Measurements from ENCODE around the gene MS4A18.

The MS4A18 gene

GRCh38 chr11:60783911-60784310 lies 59.4 kb downstream of the MS4A18 start:
- no peak for DNase-seq (ENCODE audit: extremely low spot score)
- TF ChIP-seq NFRKB (IDR thresholded peaks at IDR 0.05) (no peak), LEF1 (IDR thresholded peaks at IDR 0.05; ENCODE audit: borderline replicate concordance) (no peak)
- POLR2A ChIA-PET: no interaction called here
- CTCF ChIA-PET: no interaction called here

DNA sequence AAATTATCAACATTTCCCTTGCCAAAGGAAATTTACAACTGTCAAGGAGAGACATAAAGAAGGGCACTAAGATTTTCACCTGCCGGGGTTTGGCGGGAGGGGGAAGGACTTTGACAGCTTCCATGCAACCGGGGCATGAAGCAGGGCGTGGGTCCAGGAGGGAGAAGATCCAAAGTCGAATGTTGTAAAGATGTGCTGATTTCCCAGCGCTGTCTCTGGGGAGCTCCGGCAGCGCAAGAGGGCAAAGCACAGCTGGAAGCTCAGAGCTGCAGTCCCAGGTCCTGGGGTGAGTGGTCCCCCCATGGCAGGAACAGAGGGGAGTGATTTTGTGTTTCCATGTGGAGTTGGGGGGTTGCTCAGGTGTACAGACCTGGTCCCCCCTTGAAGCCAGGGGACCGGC lies 60.6 kb downstream of the MS4A18 start, which contains the start of gene MS4A10:
MS4A10 (plus strand) TSS at position 198 of the 400 bp plus-strand sequence. CDS start 5,003 bp downstream, outside the sequence.
- ChIA-PET POLR2A (no interaction called here), CTCF (interaction anchor here (0.6 kb wide), 1 partner anchor 140 kb away, joined by 3 read pairs; no protein-coding TSS in a partner anchor)
- no peak for DNase-seq (ENCODE audit: extremely low spot score)
- no peak for TF ChIP-seq SUZ12 (IDR thresholded peaks at IDR 0.05)
- no peak for TF ChIP-seq LEF1 (IDR thresholded peaks at IDR 0.05; ENCODE audit: borderline replicate concordance)
- TF ChIP-seq HDGF (IDR thresholded peaks at IDR 0.05; ENCODE audit: borderline replicate concordance): no peak
- TF ChIP-seq TARDBP (IDR thresholded peaks at IDR 0.05): no peak
- TF ChIP-seq FOXM1 (IDR thresholded peaks at IDR 0.05; ENCODE audit: borderline replicate concordance): no peak
- TF ChIP-seq NFRKB (IDR thresholded peaks at IDR 0.05): no peak
- no peak for TF ChIP-seq CTBP1 (IDR thresholded peaks at IDR 0.05; ENCODE audit: borderline replicate concordance)
- no peak for TF ChIP-seq ELF4 (IDR thresholded peaks at IDR 0.05)
- no peak for TF ChIP-seq PKNOX1 (IDR thresholded peaks at IDR 0.05)
- TF ChIP-seq BHLHE40 (IDR thresholded peaks at IDR 0.05; ENCODE audit: borderline replicate concordance): no peak
- TF ChIP-seq L3MBTL2 (conservative IDR thresholded peaks at IDR 0.05): no peak
- TF ChIP-seq ZNF384 (IDR thresholded peaks at IDR 0.05): no peak

GRCh38 chr11:60785806-60786361 lies 61.4 kb downstream of the MS4A18 start:
- TF ChIP-seq HDGF (IDR thresholded peaks at IDR 0.05; ENCODE audit: borderline replicate concordance) (no peak), BHLHE40 (IDR thresholded peaks at IDR 0.05; ENCODE audit: borderline replicate concordance) (no peak), SP1 (IDR thresholded peaks at IDR 0.05) (no peak), L3MBTL2 (conservative IDR thresholded peaks at IDR 0.05) (no peak), TARDBP (IDR thresholded peaks at IDR 0.05) (no peak), ARNT (IDR thresholded peaks at IDR 0.05) (no peak), SUZ12 (IDR thresholded peaks at IDR 0.05) (no peak), ELF4 (IDR thresholded peaks at IDR 0.05) (no peak), FOXA1 (IDR thresholded peaks at IDR 0.05) (no peak), NFRKB (IDR thresholded peaks at IDR 0.05) (no peak), LEF1 (IDR thresholded peaks at IDR 0.05; ENCODE audit: borderline replicate concordance) (no peak), ZNF384 (IDR thresholded peaks at IDR 0.05) (no peak)
- DNase-seq (ENCODE audit: extremely low spot score): no peak
- POLR2A ChIA-PET: no interaction called here
- CTCF ChIA-PET: no interaction called here

GRCh38 chr11:60786811-60787567 lies 62.5 kb downstream of the MS4A18 start:
- POLR2A ChIA-PET: no interaction called here
- CTCF ChIA-PET: no interaction called here
- no peak for DNase-seq (ENCODE audit: extremely low spot score)
- no peak for TF ChIP-seq ZNF384 (IDR thresholded peaks at IDR 0.05)
- no peak for TF ChIP-seq FOXA1 (IDR thresholded peaks at IDR 0.05)
- no peak for TF ChIP-seq SUZ12 (IDR thresholded peaks at IDR 0.05)
- no peak for TF ChIP-seq CTBP1 (IDR thresholded peaks at IDR 0.05; ENCODE audit: borderline replicate concordance)
- no peak for TF ChIP-seq ARNT (IDR thresholded peaks at IDR 0.05)
- no peak for TF ChIP-seq ELF4 (IDR thresholded peaks at IDR 0.05)
- TF ChIP-seq PKNOX1 (IDR thresholded peaks at IDR 0.05): no peak
- no peak for TF ChIP-seq BHLHE40 (IDR thresholded peaks at IDR 0.05; ENCODE audit: borderline replicate concordance)
- TF ChIP-seq FOXM1 (IDR thresholded peaks at IDR 0.05; ENCODE audit: borderline replicate concordance): no peak

DNA sequence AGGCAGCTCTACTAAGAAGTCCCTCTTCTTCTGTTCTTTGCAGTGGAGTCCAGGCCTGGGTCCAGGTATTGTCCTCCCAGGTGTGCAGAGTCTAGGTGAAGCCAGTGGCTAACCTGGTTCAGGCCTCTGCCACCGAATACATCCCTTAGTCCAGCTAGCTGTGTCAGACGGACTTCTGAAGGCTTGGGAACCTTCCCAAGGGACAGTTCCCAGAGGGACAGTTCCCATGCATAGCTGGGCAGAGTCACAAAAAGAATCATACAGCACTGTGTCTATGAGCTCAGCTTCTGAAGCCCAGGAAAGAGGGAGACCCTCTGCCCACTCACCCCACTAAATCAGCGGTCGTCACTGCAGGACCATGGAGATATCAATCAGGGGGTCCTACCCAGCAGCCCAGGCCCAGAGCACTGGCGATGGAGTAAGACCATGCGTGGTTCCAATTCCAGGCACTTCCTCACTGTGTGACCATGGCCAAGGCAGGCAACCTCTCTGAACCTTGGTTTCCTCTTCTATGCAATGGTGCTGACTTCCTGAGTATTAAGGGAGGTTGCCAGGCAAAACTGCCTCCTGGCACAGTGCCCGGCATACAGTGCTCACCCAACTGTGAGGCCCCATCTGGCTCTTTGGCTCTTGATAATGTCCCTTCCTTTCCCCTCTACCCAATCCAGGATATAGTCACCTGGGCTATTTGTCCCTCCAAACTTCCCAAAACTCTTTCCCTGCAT lies 64.0 kb downstream of the MS4A18 start:
- CTCF ChIA-PET: no interaction called here
- no peak for DNase-seq (ENCODE audit: extremely low spot score)
- TF ChIP-seq ELF4 (IDR thresholded peaks at IDR 0.05) (no peak), L3MBTL2 (conservative IDR thresholded peaks at IDR 0.05) (no peak), BHLHE40 (IDR thresholded peaks at IDR 0.05; ENCODE audit: borderline replicate concordance) (no peak), FOXM1 (IDR thresholded peaks at IDR 0.05; ENCODE audit: borderline replicate concordance) (no peak), FOXA1 (IDR thresholded peaks at IDR 0.05) (no peak), PKNOX1 (IDR thresholded peaks at IDR 0.05) (no peak)
- POLR2A ChIA-PET: no interaction called here

DNA sequence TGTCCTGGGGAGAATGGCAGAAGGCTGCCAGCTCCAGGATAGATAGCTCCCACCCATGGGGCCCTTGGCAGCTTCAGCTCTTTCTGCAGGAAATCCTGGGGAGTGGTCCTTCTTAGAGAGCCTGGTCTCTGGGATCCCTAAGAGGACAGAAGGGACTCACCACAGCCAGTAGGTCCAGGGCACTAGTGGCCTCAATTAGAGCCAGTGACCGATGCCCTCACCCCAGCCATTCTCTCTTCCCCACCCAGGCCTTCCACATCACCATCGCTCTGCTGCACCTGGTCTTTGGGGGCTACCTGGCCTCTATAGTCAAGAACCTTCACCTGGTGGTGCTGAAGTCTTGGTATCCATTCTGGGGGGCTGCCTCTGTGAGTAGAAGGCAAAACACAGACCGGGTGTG lies 66.2 kb downstream of the MS4A18 start:
- TF ChIP-seq ZNF384 (IDR thresholded peaks at IDR 0.05) (no peak), NFRKB (IDR thresholded peaks at IDR 0.05) (no peak), PKNOX1 (IDR thresholded peaks at IDR 0.05) (no peak), BHLHE40 (IDR thresholded peaks at IDR 0.05; ENCODE audit: borderline replicate concordance) (no peak), SP1 (IDR thresholded peaks at IDR 0.05) (no peak)
- CTCF ChIA-PET: no interaction called here
- POLR2A ChIA-PET: no interaction called here
- DNase-seq (ENCODE audit: extremely low spot score): no peak

Measured in HEK293T (cell line).